Measurements from ENCODE around the gene USH2A.

DNA sequence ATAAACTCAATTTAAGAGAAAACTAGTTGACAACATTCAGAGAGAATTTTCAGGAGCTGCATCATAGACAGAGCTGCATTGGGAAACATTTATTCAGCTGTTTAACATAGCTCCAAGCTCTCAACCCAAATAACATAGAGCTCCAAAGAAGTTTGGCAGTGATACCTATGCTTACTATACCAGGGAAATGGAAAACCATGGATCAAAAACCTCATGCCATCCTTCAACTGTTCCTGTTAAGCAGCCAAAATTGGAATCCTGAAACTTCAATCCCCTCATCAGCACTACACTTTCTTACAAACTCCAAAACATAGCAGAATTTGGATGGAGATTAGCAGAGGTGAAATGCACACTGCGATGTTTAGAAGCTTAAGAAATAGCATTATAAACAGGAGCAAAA lies 164.4 kb downstream of the USH2A start:
- TF ChIP-seq POLR2A (IDR thresholded peaks at IDR 0.05), result no peak
- TF ChIP-seq, protein P1, sequence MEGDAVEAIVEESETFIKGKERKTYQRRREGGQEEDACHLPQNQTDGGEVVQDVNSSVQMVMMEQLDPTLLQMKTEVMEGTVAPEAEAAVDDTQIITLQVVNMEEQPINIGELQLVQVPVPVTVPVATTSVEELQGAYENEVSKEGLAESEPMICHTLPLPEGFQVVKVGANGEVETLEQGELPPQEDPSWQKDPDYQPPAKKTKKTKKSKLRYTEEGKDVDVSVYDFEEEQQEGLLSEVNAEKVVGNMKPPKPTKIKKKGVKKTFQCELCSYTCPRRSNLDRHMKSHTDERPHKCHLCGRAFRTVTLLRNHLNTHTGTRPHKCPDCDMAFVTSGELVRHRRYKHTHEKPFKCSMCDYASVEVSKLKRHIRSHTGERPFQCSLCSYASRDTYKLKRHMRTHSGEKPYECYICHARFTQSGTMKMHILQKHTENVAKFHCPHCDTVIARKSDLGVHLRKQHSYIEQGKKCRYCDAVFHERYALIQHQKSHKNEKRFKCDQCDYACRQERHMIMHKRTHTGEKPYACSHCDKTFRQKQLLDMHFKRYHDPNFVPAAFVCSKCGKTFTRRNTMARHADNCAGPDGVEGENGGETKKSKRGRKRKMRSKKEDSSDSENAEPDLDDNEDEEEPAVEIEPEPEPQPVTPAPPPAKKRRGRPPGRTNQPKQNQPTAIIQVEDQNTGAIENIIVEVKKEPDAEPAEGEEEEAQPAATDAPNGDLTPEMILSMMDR (IDR thresholded peaks at IDR 0.05), result no peak

Data from breast epithelium (tissue), 3 donors.